ENCODE results near the gene RNF11. TPM values are rescaled to one million over a fixed set of nuclear protein-coding genes. Genes with fewer than 3 reads are reported as not detected.

RNF11 gene
- total and polyA plus RNA-seq, 7 donors: 44.6 to 123 (median 105) TPM

GRCh38 chr1:51210676-51211075 lies 25.4 kb upstream of the RNF11 start:
- TF ChIP-seq POLR2A (IDR thresholded peaks at IDR 0.05) (no peak), EP300 (IDR thresholded peaks at IDR 0.05) (no peak), CTCF (IDR thresholded peaks at IDR 0.05) (no peak), POLR2AphosphoS5 (IDR thresholded peaks at IDR 0.05) (no peak)
- Histone ChIP-seq H3K4me3 (no peak overlapping the region), H3K27me3 (no peaks in the 10 kb centered on the region), H3K4me1 (peaks cover 0 to 12% (median 3%) of the 10 kb centered on the region in 4 donors), H3K9me3 (no peaks in the 10 kb centered on the region), H3K36me3 (no peaks in the 10 kb centered on the region), H3K27ac (no peak overlapping the region)
- intact Hi-C loops (cut with DNase I): no loop called here
- 87 to 90% methylated on average over 3 of the region's 3 CpGs for WGBS, 2 donors
- DNase-seq: no peak

- TF ChIP-seq POLR2AphosphoS5 (IDR thresholded peaks at IDR 0.05) (no peak), POLR2A (IDR thresholded peaks at IDR 0.05) (no peak), CTCF (IDR thresholded peaks at IDR 0.05) (no peak), EP300 (IDR thresholded peaks at IDR 0.05) (no peak)
- peak overlapping the region in 1 of 4 donors; percentile 39 for H3K27ac ChIP-seq
- peaks cover 0 to 12% (median 3%) of the 10 kb centered on the region in 4 donors for H3K4me1 ChIP-seq
- no peak for DNase-seq
- intact Hi-C loops (cut with DNase I): no loop called here
- no peak overlapping the region for H3K4me3 ChIP-seq
- WGBS, 2 donors: 34 to 61% methylated on average over 7 of the region's 7 CpGs
- no peaks in the 10 kb centered on the region for H3K9me3 ChIP-seq
- no peaks in the 10 kb centered on the region for H3K36me3 ChIP-seq
- H3K27me3 ChIP-seq: no peaks in the 10 kb centered on the region
Measured at GRCh38 chr1:51214615-51215131, 21.4 kb upstream of the RNF11 start.

- Histone ChIP-seq H3K4me1 (peaks cover 0 to 12% (median 3%) of the 10 kb centered on the region in 4 donors), H3K36me3 (no peaks in the 10 kb centered on the region), H3K9me3 (no peaks in the 10 kb centered on the region), H3K4me3 (no peak overlapping the region), H3K27ac (peak overlapping the region in 1 of 4 donors; percentile 39), H3K27me3 (no peaks in the 10 kb centered on the region)
- no peak for DNase-seq
- intact Hi-C loops (cut with DNase I): no loop called here
- WGBS, 2 donors: 96 to 100% methylated on average over 1 of the region's 1 CpG
- TF ChIP-seq POLR2A (IDR thresholded peaks at IDR 0.05) (no peak), POLR2AphosphoS5 (IDR thresholded peaks at IDR 0.05) (no peak), EP300 (IDR thresholded peaks at IDR 0.05) (no peak), CTCF (IDR thresholded peaks at IDR 0.05) (no peak)
Measured at GRCh38 chr1:51215169-51215568, 20.9 kb upstream of the RNF11 start.

GRCh38 chr1:51216631-51217030 lies 19.4 kb upstream of the RNF11 start:
- no peaks in the 10 kb centered on the region for H3K36me3 ChIP-seq
- H3K9me3 ChIP-seq: no peaks in the 10 kb centered on the region
- peaks cover 0 to 12% (median 3%) of the 10 kb centered on the region in 4 donors for H3K4me1 ChIP-seq
- WGBS, 2 donors: 89 to 92% methylated on average over 4 of the region's 4 CpGs
- TF ChIP-seq CTCF (IDR thresholded peaks at IDR 0.05) (no peak), POLR2A (IDR thresholded peaks at IDR 0.05) (no peak), POLR2AphosphoS5 (IDR thresholded peaks at IDR 0.05) (no peak), EP300 (IDR thresholded peaks at IDR 0.05) (no peak)
- no peak for DNase-seq
- no peak overlapping the region for H3K4me3 ChIP-seq
- no peaks in the 10 kb centered on the region for H3K27me3 ChIP-seq
- no peak overlapping the region for H3K27ac ChIP-seq
- intact Hi-C loops (cut with DNase I): no loop called here

- H3K36me3 ChIP-seq: no peaks in the 10 kb centered on the region
- H3K4me1 ChIP-seq: peaks cover 0 to 12% (median 3%) of the 10 kb centered on the region in 4 donors
- 85 to 87% methylated on average over 2 of the region's 2 CpGs for WGBS, 2 donors
- no peaks in the 10 kb centered on the region for H3K27me3 ChIP-seq
- TF ChIP-seq CTCF (IDR thresholded peaks at IDR 0.05): no peak
- TF ChIP-seq POLR2AphosphoS5 (IDR thresholded peaks at IDR 0.05): no peak
- no peak for TF ChIP-seq POLR2A (IDR thresholded peaks at IDR 0.05)
- TF ChIP-seq EP300 (IDR thresholded peaks at IDR 0.05): no peak
- no peak for DNase-seq
- H3K4me3 ChIP-seq: no peak overlapping the region
- no peaks in the 10 kb centered on the region for H3K9me3 ChIP-seq
- no peak overlapping the region for H3K27ac ChIP-seq
- intact Hi-C loops (cut with DNase I): no loop called here
Measured at GRCh38 chr1:51217101-51217500, 19.0 kb upstream of the RNF11 start.

All from sigmoid colon (tissue), 7 donors.